Right hindlimb (tissue), 1 donor: ENCODE data around the gene TMEM132D.
A peak's percentile ranks its signal among the peaks of the same experiment; 100 is the strongest.
"Not testable (repeated sequence)": the region's sequence is repeated elsewhere in the genome, so short reads cannot be mapped to it uniquely, and the experiment has no call there.

Experiments used
- DNase-seq: peaks from one replicate; pipeline ENCODE4 v3.0.0-alpha.2; 2018

Gene TMEM132D

DNA sequence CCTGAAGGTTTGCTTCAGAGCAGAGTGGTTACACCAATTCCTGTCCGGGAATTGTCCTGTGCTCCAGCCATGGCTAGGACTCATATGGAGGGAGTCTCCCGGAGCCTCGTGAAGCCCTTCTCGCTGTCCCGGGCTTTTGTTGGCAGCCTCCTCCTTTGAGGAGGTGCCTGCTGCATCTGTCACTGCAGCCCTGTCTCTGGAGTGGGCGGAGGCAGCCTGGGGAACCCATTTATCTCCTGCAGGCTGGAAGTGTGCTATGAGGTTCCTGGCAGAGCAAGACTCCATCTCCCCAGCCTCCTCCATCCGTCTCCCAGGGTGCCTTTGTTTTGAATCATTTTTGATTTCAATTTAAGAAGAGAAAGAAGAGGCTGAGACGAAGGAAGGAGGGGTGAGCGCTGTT, 695.3 kb downstream of the TMEM132D start:
- no peak for DNase-seq

GRCh38 chr12:129207084-129207483, 696.7 kb downstream of the TMEM132D start:
- no peak for DNase-seq

GRCh38 chr12:129203456-129203855, 700.4 kb downstream of the TMEM132D start:
- DNase-seq = no peak

DNA sequence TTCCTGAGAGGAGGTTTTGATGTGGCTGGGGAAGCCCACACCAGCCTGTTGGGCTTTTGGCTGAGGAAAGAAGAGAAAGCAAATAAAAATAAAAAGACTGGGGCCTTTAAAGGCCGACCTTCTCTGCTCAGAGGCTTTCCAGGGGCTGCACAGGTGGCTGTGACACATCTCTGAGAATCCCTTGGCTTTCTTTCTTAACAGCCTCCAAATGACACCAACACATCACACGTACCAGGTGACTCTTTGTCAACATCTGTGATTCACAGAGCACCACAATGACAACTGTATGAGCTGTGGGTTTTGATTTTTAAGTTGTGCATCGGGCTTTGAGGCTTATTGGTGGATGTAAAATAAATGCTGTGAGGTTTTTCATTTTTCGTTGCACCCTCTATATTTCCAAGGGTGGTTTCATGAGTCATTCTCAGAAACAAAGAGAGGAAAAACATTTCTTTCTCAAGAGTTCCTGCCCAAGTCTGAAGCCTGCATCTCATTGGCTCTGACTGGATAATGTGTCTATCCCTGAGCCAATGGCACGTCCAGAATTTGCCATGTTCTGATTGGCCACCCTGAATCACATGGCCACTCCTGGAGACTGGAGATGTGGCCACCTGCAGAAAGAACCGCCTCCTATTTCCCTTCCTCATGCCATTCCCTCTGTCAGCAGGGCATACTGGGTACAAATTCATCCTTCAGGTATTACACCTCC, 701.6 kb downstream of the TMEM132D start:
- no peak for DNase-seq

DNA sequence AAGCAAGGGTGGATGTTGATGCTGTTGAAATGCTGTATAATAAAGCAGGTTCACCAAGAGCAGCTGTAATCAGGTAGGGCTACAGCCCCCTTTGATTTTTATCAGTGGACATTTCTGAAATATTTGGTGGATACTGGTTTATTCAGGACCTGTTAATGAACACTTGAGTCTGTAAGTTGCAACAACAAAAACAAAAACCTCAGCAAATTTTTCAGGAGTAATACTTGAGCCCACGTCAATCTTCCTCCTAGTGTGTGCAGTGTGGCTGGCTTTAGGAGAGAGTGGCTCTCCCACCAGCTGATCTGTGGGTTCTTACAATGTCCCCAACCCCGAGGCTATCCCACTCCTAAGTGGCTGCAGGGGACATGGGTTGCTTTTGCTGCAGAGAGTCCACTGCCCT, 702.8 kb downstream of the TMEM132D start:
- DNase-seq = no peak

DNA sequence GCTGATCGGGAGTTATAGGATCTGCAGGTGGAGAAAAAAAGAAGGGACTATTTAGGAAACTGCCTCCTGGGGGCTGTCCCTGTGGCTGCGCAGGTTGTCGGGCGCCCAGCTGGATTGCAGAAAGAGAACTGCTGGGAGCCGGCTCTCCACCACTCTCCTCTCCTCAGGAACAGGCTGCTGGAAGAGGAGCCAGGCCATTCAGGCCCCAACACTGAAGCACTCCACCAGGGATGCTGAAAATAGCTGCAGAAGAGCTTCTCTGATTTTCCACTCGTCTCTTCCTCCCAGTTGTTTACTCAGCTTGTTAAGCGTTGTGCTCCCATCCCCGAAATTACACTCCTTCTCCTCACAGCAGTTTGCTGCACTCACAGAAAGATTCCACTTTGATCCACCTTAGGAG, 703.2 kb downstream of the TMEM132D start:
- DNase-seq = no peak

- no peak for DNase-seq
Observed at GRCh38 chr12:129196927-129197326, 706.9 kb downstream of the TMEM132D start.

DNA sequence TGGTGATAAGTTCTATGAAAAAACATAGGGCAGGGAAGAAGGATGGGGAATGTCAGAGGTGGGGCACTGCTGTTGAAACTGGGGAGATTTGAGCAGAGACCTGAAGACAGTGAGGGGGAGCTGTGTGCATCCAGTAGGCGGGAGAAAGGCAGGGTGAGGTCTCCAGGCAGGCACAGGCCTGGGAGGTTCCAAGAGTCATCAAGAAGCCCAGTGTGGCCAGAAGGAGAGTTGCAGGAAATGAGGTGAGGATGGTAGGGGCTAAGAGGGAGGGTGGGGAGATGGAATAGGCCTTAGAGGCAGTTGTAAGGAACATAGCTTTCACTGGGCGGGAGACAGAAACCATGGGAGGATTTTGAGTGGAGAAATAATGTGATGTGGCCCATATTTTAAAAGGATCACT, 708.7 kb downstream of the TMEM132D start:
- DNase-seq = no peak

DNA sequence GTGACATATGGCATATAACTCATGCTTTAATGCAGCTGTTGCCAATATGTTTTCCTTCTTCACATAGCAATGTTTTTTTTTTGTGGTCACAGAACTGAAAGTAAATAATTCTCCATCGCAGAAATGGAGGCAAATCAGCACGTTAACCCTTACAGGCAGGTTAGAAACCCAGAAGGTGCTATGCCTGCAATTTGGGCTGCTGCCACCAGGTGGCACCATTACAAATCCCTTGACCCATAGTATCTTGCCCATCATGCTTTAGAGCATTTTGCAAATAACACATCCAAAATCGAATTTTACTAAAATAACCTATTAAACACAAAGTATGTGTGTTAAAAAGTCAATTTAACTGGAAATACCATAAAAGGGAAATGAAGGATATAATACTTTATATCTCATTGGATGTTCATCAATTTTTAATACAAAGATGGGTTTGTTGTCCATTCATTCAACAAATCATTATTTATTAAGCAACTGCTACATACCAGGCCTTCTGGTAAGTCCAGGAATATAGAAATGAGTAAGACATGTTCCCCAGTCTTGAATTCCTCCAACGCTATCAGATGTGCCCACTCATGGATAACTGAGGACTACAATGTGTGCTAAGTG, 710.5 kb downstream of the TMEM132D start:
- DNase-seq = no peak

DNA sequence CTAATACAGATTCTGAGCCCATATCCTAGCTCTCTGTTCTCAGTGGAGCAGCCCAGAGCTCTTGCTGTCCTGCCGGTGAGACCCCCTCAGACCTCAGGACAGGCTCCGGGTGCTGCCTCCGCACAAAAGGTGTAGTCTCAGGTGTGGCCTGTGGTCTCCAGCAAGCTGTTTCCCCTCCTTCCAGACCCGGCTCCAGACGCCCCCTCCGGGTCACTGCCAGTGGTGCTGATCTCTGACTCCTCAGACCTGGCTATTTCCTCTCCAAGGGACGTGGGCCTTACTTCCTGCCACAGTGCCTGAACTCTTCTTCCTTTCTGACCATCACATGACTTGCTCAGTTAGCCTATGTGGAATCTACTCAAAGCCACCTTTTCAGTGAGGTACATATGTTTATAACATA, 713.0 kb downstream of the TMEM132D start:
- no peak for DNase-seq

DNA sequence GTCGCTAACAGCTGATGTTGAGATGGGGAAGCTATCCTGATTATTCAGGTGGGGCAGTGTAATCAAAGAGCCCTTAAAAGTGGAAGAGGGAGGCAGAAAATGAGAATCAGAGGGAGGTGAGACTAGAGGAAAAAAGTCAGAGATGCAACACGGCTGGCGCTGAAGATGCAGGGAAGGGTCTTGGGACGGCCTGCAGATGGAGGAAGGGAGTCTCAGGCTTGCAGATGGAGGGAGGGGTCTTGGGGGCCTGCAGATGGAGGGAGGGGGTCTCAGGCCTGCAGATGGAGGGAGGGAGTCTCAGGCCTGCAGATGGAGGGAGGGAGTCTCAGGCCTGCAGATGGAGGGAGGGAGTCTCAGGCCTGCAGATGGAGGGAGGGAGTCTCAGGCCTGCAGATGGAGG, 713.9 kb downstream of the TMEM132D start:
- not testable (repeated sequence) for DNase-seq

DNA sequence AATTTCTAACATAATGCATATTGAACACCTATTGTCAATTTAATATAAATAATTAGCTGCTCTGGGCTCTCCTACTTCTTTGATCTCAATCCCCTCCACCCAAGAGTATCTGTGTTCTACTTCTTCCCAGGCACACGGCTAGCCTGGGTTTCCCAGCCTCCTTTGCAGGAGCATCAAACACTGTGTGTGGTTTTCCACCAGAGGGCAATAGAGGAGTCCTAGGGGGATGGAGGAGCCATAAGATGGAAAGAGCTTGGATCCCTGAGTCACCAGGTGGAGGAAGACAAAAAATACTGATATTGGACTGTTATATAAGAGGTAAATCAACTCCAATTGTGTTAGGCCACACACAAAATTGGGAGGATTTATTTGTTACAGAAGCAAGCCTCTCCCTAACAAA, 716.9 kb downstream of the TMEM132D start:
- no peak for DNase-seq

- DNase-seq = no peak
Observed at GRCh38 chr12:129185855-129186254, 718.0 kb downstream of the TMEM132D start.

- DNase-seq = no peak
Observed at GRCh38 chr12:129184127-129184928, 719.5 kb downstream of the TMEM132D start.

DNA sequence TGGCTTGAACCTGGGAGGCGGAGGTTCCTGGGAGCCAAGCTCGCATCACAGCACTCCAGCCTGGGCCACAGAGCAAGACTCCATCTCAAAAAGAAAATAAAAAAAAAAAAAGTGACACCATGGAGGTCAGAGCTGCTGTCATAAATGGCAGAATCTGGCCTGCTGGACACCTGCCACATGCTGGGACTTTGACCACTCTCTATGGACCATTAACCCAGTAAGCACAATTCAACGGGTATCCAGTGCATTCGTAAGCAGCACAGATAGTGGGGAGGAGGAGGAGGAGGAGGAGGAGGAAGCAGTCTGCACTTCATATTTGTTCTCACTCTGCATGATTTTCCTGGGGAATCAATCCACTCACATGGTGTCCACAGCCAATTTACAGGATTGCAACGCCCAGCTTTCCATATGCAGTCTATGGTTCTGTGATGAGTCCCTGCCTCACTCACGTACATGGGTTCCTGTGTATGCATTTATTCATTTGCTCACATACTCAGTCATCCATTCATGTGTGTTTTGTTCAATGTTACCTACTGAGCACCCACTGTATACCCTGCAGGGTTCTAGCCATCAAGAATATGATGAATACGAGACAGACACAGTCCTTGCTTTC, 723.8 kb downstream of the TMEM132D start:
- no peak for DNase-seq

DNA sequence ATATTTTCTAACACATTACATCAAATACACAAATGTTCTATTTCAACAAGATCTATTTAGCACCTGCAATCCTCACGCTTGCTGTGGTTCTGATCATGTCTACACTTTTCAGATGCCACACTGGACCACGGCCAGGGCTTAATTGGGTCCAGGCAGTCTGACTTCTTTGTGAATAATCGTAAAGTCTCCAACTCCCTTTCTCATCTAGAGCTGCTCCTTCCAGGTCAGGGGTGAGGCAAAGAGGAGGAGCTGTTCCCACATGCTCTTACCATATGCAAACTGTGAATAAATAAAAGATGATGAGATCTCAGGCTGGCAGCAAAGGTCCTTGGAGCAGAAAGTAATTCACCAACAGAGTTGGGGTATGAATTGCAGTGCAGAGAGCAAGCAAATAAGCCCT, 733.9 kb downstream of the TMEM132D start:
- DNase-seq = no peak

- no peak for DNase-seq
Observed at GRCh38 chr12:129163861-129164260, 740.0 kb downstream of the TMEM132D start.

DNA sequence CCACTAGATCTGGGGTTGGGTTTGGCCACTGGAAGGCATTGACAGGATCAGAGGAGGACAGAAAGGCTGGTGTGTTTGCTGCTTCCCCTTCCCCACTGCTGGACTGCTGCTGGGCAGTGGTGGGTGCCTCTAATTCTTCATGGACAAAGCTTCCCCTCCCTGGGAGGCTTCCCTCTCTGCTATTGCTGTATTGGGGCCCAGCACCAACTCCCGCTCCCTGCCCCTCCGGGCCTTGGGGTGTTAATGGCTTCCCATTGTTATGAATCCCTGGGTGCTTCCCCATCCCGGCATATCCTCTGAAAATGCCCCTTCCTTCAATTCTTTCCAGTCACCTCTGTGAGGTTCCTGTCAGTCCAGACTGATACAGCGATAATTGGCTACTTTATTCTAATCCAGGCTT, 740.4 kb downstream of the TMEM132D start:
- no peak for DNase-seq

- no peak for DNase-seq
Observed at GRCh38 chr12:129162805-129163204, 741.0 kb downstream of the TMEM132D start.

DNA sequence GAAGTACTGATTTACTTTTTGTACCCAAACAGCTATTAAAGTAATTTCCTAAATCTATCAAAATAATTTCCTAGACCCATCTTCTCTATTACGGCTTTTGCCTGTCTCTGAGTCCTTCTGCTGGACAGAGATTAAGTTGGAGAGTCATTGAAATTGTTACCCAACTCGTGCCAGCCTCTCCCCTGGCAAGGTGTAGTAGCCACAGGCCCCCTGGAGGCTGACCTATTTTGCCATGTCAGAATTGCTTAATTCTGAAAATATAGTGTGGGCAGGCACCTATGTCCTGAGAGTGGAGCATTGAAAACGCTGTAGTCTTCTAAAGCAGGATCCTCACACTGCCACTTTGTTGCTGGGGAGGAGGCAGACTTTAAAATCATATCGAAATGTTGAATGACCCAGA, 742.3 kb downstream of the TMEM132D start:
- no peak for DNase-seq

DNA sequence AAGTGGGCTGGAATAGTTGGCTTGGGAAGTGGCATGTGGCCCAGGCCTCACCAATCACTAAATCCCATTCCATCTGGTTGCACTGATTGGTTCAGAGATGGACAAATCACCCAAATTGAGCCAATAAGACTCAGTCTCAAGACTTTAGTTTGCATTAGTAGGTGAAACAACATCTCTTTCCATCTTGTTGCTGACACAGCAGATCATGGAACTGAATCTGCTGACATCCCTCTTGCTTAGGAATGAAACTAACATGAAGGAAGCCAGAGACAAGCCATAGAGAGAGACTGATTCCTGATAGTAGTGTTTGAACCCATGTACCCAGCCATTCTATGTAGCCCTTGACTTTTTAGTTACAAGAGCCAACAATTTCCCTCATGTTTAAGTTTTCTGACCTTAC, 743.5 kb downstream of the TMEM132D start:
- no peak for DNase-seq

DNA sequence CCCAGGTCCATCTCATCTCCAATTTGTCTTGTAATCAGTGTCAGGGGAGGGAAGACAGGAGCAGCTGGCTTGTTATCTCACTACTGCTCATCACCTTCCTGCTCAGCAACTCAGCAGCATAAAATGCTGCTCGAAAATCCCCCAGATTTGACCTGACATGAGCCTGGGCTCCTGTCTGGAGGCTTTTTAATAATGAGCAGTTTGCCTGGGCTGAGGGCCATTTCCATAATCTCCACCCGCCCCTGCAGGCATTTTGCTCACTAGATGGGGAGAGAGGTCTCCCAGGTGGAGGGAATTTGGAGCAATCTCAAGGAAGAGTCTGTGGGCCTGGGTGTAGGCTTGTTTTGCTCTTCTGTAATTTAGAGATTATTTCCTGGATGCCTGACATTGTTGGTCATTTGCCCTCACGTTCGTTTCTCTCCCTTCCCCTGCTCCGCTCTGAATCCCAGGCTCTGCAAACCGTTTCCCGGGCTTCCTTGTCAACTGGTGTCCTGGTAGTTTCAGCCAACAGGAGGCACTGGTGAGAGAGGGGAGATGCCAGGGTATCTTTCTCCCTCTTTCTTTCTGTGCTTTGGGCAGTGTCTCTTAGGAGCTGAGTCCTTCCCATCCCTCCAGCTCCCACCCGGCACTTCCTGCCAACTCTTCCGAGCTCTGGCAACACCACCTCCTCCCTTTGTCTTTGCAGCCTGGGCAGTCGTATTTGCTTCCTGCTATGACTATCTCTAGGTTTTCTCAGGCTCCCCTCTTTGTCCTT, 751.3 kb downstream of the TMEM132D start:
- peak; percentile 31 for DNase-seq

- DNase-seq = no peak
Observed at GRCh38 chr12:129150721-129151120, 753.1 kb downstream of the TMEM132D start.
